Measurements from ENCODE around the gene LMTK3.
"Not testable (repeated sequence)": the region's sequence is repeated elsewhere in the genome, so short reads cannot be mapped to it uniquely, and the experiment has no call there.

Gene LMTK3

DNA sequence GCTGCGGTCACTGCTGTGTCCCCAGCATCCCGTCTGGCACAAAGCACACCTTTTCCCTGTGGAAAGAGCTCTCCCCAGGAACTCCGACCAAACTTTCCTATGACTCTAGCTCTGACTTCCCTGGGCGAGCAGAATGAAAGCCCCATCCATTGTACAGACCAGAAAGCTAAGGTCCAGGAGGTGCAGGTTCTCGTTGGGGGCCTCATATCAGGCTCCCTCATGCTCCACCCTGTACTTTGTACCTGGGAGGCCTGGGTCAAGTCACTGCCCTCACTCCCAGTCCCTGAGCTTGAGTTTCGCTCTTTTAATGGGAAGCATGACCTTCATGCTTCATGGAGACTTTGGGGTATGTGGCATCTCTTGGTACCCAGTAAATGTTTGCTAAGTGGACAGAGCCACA, 24.1 kb downstream of the LMTK3 start:
- DNase-seq, result no peak

DNA sequence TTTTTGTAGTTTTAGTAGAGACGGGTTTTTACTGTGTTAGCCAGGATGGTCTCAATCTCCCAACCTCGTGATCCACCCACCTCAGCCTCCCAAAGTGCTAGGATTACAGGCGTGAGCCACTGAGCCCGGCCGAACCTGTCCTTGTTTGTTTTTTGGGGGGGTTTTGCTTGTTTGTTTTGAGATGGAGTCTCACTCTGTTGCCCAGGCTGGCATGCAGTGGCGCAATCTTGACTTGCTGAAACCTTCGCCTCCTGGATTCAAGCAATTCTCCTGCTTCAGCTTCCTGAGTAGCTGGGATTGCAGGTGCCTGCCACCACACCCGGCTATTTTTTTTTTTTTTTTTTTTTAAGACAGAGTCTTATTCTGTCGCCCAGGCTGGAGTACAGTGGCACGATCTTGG, 24.9 kb downstream of the LMTK3 start:
- not testable (repeated sequence) for DNase-seq

DNA sequence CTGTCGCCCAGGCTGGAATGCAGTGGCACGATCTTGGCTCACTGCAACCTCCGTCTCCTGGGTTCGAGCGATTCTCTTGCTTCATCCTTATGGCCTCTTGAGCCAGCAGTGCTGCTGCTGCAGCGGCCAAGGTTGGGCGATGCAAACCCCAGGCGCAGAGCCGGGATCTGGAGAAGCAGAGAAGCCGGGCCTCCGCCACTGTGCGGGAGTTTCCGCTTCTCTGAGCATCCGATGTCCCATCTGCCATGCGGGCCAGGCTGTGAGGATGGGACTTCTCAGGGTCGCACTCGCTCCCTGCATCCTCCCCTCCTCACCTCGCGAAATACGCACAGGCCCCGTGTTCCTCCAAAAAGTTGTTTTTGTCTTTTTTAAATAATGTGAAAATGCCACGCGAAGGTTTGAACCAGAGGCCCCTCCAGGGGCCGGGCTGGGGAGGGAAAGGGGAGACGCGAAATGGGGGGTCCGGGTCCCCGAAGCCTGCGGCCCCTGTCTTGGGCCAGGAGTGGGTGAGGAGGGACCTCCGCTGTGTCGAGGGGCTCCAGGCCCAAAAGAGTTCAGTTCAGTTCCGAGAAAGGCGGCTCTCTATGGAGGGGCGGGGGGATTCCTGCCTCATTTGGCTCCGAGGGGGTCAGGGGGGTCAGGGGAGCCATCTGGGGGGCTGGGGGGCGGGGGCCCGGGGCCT, 26.6 kb downstream of the LMTK3 start:
- DNase-seq, result no peak

DNA sequence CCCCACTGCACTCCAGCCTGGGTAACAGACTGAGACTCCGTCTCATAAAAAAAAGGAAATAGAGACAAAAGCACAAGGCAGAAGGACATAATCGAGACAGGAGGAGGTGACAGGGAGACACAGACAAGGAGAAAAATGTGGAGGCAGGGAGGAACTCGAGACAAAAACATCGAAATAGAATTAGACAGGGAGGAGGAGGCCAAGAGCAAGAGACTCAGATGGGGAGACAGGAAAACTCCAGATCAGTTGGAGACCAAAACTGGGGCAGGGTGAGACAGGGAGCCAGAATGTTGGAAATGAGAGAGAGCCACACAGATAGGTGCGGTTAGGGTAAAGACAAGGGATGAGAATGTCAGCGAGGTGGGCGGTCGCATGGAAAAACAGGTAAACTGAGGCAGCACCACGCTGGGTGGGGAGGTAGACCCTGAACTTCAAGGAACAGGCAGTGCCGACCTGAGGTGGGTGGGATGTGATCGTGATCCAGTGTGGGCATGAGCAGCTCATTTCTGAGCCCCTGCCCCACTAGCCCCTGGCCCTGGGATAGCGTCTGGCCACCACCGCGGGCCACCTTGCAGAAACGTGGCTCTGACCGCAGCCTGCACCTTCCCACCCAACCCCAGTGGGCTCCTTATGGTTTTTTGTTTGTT, 27.3 kb downstream of the LMTK3 start:
- DNase-seq, result no peak

DNA sequence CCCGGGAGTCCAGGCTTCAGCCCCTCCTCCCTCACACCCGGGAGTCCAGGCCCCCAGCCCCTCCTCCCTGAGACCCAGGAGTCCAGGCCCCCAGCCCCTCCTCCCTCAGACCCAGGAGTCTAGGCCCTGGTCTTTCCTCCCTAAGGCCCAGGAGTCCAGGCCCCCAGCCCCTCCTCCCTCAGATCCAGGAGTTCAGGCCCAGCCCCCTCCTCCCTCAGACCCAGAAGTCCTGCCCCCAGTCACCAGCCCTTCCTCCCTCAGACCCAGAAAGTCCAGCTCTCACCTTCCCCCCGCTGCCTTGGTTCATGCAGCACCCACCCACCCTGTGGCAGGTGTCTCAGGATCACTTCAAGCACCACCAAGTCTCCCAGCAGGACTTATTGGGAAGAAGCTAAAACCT, 28.3 kb downstream of the LMTK3 start:
- no peak for DNase-seq

DNA sequence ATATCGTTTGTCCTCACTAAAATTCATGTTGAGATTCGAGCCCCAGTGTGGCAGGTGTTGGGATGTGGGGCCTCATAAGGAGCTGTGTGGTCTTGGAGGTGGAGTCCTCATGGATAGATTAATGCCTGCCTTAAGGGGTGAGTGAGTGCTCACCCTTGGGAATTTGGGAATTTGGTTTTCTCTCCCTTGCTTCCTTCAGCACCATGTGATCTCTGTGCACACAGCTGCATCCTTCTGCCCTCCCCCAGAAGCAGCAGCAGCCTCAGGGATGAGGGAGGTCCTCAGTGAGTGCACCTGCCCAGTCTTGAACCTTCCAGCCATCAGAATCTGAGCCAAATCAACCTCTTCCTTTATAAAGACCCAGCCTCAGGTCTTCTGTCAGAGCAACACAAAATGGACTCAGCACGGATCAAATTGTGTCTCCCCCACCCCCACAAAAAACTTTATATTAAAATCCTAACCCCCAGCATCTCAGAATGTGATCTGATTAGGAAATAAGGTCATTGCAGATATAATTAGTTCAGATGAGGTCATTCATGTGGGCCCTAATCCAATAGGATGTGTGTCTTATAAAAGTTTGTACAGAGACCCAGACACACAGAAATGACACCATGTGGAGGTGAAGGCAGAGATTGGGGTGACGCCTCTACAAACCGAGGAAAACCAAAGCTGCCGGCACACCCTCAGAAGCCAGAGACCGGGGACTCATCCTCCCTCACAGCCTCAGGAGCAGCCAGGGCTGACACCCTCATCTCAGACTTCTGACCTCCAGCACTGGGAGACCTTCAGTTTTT, 29.6 kb downstream of the LMTK3 start:
- no peak for DNase-seq

DNA sequence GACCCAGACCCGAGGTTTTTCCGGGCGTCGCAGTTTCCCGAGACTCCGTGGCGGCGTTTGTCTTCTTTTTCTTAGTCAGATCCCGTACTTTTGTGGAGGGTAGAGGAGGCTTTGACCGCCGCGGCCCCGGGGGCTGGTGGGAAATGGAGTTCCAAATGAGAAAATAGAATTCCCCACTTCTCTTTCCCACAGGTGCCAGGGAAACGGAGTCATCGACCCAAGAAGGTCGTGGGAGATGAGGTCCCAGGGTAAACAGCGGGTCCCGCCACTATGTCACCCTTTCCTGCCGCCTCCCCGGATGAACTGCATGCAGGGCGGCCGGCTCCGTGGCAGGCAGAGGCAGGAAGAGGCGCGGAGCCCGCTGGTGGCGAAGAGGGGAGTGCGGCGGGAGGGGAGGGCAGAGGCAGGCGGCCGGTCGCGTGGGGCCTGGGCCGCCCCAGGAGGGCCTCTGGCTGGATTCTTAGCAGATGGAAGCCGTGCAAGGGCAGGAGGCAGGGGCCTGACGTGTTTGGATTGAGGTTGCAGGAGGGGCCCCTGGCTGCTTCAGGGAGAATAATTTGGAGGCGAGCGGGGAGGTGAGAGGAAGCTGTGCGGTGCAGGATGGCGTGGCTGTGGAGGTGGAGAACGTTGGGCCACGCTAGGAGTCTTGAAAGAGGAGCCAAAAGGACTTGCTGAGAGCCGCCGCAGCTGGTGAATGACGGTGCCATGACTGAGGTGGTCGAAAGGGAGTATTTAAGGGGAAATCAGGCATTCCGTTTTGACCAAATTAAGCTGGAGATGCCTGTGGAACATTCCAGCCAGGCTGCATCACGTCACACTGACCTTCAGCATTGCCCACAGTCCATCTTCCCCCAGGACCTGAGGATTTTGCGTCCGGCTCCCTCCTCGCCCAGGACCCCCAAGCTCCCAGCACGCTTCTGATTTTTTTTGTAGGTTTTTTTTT, 30.8 kb downstream of the LMTK3 start:
- DNase-seq, result no peak

DNA sequence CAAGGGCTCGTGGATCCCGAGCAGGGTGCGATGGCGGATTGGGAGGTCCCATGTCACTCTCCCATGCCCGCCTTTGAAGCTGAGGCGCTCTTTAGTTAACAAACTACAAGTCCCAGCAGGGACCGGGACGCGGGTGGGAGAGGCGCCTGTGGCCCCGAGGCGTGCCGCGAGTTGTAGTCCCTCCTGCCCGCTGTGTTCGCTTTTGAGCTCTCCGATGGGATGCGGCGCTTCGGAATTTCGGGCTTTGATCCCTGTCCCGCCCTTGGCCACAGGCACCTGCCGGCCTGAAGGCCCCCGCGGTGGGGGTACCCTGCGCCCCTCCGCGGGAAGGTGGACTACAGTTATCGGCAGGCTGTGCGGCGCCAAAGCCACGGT, 31.5 kb downstream of the LMTK3 start:
- no peak for DNase-seq

DNA sequence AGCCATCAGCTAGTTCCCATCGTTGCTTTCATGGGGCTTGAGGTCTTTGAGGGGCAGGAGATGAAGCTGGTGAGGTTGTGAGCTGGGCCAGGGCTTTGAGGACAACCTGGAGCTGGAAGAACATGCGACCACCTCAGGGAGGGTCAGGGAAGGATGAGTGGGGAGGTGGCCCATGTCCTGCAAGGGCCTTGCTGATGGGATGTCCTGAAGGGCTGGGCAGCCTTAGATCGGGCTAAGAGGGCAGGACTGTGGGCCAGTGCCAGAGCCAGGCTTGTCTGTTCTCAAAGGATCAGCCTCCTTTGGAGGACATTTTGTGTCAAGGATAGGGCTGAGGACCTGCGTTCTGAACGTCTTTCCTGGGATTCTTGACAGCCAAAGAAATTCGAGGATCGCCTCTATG, 31.9 kb downstream of the LMTK3 start:
- no peak for DNase-seq

DNA sequence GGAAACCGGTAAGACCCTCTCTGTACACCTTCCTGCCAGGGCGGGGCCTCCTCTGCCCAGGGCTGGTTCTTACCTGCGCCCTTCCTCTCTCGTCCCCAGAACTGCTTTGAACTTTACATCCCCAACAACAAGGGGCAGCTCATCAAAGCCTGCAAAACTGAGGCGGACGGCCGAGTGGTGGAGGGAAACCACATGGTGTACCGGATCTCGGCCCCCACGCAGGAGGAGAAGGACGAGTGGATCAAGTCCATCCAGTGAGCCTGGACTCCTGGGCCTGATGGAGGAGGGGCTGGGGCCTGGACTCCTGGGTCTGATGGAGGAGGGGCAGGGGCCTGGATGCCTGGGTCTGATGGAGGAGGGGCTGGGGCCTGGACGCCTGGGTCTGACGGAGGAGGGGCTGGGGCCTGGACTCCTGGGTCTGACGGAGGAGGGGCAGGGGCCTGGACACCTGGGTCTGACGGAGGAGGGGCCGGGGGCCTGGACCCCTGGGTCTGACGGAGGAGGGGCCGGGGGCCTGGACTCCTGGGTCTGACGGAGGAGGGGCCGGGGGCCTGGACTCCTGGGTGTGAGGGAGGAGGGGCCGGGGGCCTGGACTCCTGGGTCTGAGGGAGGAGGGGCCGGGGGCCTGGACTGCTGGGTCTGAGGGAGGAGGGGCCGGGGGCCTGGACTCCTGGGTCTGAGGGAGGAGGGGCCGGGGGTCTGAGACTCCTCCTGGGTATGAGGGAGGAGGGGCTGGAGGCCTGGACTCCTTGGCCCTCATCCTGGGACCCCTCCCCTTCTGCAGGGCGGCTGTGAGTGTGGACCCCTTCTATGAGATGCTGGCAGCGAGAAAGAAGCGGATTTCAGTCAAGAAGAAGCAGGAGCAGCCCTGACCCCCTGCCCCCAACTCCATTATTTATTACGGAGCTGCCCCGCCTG, 33.0 kb downstream of the LMTK3 start:
- no peak for DNase-seq

DNA sequence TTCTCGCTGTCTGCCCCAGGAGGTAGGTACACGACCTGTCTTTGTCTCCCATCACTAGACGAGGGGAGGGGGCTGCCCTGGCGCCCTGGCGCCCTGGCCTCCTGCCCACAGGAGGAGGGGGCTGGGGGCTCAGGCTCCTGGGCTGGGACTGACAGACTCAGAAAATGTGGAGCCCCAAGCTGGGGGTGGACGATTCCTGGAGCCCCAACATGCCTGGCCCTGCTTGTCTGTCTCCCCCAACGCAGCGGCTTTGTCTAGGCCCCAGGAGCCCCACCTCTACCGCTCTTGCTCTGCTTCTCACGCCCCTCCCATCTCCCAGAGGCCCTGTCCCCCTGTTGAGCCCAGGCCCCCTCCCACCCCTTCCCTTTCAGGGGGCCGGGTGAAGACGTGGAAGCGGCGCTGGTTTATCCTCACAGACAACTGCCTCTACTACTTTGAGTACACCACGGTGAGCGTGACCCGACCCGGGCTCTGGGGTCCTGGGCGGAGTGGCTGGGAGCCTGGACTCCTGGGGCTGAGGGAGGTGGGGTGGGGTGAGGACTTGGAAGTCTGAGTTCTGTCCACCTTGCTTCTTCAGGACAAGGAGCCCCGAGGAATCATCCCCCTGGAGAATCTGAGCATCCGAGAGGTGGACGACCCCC, 33.8 kb downstream of the LMTK3 start:
- DNase-seq, result no peak

DNA sequence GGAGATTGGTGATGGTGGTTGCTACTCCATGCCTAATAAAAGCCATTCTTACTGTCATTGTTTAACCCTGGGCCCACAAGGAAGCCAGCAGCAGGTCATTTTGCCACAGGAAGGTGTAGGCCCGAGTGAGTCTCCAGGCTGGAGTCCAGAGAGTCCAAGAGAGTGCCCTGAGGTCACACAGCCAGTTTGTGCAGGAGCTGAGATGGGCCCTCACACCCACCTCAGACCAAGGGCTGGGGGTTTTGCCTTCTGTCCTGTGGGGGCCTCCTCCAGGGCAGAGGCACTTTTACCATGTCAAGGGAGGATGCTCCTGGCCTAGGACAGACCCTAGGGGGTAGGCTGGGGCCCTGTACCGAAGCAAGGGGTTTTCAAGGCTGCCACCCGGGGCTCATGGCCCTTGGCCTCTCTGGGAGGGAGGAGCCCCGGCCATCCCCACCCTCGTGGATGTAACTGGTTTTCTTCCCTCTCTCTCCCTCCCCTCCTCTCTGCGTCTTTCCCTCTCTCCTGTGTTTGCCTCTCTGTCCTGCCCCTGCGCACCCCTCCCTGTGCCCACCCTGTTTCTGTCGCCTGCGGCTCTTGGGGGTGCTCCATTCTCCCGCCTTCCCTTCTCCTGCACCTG, 34.5 kb downstream of the LMTK3 start:
- no peak for DNase-seq

DNA sequence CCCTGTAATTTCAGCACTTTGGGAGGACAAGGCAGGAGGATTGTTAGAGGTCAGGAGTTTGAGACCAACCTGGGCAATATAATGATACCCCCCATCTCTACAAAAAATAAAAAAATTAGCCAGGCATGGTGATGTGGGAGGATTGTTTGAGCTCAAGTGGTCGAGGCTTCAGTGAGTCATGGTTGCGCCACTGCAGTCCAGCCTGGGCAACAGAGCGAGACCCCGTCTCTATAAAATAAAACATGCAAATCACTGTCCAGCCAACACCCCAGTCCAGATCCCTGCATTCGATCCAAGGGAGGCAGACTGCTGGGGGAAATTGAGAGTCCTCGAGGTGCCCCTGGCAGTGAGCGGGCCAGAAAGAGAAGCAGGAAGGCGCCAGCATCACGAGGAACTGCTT, 35.5 kb downstream of the LMTK3 start:
- no peak for DNase-seq

DNA sequence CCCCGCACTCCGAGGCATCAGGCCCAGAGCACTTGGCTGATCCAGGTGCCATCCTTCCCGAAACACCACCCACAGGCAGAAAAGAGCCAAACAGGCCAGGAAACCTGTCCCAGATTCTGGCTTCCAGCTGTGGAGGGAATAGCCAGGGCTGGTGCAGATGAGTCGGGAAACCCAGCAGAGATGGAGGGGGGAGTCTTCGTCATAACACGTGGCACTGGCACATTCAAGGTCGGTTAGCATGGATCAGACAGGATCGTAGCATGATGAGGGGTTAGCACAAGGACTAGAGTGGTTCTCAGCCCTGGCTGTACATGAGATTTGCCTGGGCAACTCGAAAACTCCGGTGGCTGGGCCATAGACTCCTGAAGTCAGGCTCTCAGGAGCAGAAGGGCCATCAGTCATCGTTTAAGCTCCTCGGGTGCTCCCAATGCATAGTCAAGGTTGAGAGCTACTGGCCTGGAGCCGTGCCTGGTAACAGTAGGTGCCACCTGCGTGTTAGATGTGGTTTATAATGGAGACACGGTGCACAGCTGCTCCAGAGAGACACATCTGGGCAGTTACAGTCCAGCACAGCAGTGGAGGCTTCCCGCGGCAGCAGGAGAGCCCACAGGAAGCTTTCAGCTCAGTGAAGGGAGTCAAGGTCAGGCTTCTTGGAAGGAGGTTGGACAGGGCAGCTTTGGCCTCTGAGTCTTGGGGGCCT, 36.1 kb downstream of the LMTK3 start:
- no peak for DNase-seq

DNA sequence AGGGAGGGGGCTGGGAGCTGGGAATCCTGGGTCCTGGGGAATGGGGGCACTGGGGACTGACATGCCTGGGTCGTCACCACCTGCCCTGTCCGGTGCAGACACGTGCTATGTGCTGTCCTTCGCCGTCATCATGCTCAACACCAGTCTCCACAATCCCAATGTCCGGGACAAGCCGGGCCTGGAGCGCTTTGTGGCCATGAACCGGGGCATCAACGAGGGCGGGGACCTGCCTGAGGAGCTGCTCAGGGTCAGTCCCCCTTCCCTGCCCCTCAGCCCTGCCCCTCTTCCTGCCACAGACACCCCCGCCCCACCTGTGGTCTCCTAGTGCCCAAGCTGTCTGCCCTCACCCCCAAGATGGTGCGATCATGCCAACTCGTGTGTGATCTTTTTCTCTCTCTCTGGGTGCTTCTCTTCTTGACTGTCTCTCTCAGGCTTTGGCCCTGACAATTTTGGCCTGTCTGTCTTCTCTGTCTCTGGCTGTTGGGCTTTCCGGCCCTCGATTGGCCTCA, 37.5 kb downstream of the LMTK3 start:
- no peak for DNase-seq

DNA sequence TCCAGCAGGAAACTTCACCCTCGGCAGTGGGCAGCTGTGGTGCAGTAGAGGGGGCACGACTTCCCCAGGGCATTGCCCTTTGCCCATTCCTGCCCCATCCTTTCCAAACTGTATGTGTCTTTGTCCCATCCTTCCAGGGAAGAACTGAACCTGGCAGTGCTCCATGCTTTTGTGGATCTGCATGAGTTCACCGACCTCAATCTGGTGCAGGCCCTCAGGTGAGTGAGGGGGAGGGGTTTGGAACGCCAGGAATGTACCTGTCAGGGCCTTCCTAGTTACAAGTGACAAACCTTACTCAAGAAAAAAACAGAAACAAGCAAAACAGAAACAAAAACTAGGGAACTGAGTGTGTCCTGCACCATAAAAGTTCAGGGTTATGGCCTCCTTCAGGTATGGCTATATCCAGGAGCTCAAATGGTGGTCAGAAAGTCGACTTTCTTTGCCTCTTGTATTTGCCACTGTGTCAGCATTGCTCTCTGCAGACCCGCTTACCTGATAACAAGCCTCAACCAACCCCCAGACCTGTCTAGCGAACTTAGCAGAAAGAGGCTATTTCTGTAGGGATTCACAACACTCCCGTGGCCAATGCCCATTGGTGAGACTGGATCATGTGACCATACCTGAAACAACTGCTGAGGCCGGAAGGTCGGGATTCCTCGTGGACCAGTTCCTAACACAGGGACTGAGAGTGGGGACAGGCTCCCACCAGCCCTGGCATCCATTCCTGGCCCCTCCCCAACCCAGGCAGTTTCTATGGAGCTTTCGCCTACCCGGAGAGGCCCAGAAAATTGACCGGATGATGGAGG, 38.3 kb downstream of the LMTK3 start:
- no peak for DNase-seq

DNA sequence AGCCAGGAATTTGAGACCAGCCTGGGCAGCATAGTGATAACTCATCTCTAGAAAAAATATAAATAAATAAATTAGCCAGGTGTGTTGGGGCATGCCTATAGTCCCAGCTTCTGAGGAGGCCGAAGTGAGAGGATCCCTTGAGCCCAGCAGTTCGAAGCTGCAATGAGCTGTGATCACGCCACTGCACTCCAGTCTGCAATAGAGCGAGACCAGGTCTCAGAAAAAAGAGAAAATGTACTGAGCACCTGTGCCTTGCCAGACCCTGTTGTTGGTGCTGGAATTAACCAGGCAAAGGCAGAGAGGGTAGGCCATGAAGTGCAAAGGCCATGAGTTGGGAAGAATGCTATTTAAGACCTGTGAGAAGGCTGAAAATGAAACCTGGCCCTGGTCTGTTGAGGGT, 39.8 kb downstream of the LMTK3 start:
- DNase-seq, result no peak

DNA sequence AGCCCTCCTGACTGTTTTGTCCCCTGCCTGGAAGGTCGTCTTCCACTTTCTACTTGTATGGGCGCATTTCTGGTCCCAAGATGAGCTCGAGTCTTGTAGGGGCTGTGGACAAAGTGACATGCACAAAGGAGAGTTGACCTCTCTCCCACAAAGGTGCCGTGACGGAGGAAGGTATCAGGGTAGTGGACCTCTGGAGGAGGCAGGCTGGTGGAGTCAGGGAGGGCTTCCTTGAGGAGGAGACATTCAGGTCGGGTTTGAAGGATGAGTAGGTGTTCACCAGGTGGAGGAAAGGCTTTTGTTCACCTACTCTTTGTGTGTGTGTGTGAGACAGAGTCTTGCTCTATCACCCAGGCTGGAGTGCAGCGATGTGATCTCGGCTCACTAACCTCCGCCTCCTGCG, 40.8 kb downstream of the LMTK3 start:
- DNase-seq, result no peak

All from activated T-cell treated with anti-CD3 and anti-CD28 coated beads for 4 hours (primary cell).